ENCODE data around the gene IRF2BPL. TPM values are rescaled to one million over a fixed set of nuclear protein-coding genes. Genes with fewer than 3 reads are reported as not detected.

The IRF2BPL gene
- total RNA-seq, 1 experiment from 2014 or later, result 22.1 TPM

DNA sequence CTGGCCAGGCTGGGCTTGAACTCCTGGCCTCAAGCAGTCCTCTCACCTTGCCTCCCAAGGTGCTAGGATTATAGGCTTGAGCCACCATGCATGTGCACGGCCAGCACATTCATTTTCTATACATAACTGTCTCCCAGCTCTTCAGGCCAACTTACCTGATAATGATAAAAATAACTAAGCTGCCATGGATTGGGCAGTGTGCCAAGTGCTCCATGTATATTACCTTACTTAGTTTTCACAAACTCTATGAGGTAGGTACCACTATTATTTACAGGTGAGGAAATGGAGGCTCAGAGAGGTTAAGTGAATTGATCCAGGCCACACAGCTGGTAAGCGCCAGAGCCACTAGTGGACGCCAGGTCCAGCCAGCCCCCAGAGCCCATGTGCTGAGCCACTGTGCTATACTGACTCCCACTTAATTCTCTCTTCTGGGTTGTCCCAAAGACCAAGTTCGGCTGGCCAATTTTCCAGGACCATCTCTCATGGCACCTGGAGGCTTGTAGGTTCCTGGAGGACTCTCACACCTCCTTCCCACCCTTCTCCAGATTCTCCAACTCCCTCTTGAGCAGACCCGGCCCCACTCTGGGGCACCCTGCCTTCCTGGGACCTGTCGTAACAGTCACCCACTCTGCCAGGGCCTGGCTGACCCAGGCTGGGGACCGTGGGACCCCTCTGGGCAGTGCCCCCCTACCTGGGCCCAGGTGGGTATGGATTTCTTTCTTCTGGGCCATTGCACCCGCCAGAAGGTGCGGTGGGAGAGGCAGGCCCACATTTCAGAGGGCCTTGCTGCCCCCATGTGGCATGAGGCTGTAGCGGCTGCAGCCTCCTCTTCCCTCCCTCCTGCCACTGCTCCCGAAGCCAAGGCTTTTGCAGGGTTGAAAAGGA, 39.4 kb upstream of the IRF2BPL start:
- intact Hi-C loops (cut with micrococcal nuclease), result loop anchor here (1.0 kb wide), 4 partner anchors 41 to 155 kb away; no protein-coding TSS in a partner anchor
- Mint-ChIP-seq H3K4me1 (ENCODE audit: insufficient read depth, unreplicated experiment) (peaks cover 23% of the 10 kb centered on the region), H3K27me3 (ENCODE audit: insufficient read depth, unreplicated experiment) (no peaks in the 10 kb centered on the region), H3K27ac (ENCODE audit: low read depth, unreplicated experiment) (no peak overlapping the region), H3K9me3 (ENCODE audit: unreplicated experiment) (no peaks in the 10 kb centered on the region), H3K4me3 (ENCODE audit: unreplicated experiment) (no peak overlapping the region), H3K36me3 (ENCODE audit: insufficient read depth, unreplicated experiment) (no peaks in the 10 kb centered on the region)
- DNase-seq (ENCODE audit: unreplicated experiment), result peak; percentile 74
- TF ChIP-seq CTCF (IDR thresholded peaks at IDR 0.05; ENCODE audit: unreplicated experiment), result peak; percentile 87
- ChIA-PET CTCF (interaction anchor here (0.6 to 16.8 kb wide), 41 partner anchors 8 to 1440 kb away, joined by 3 to 523 read pairs (median 5); partner anchors contain the start of genes ANGEL1, CIPC and IRF2BPL), POLR2A (interaction anchor here (0.8 to 2.1 kb wide), 9 partner anchors 23 to 192 kb away, joined by 3 to 14 read pairs (median 6); partner anchors contain the start of gene IRF2BPL)
- BruUV-seq (replicated peaks), result no TSS peak

- no TSS peak for BruUV-seq (replicated peaks)
- H3K4me3 Mint-ChIP-seq (ENCODE audit: unreplicated experiment), result no peak overlapping the region
- CTCF ChIA-PET, result interaction anchor here (0.8 to 16.8 kb wide), 12 partner anchors 7 to 192 kb away, joined by 3 to 523 read pairs (median 64); partner anchors contain the start of genes CIPC and IRF2BPL
Observed at GRCh38 chr14:77066578-77067172, 38.2 kb upstream of the IRF2BPL start.

DNA sequence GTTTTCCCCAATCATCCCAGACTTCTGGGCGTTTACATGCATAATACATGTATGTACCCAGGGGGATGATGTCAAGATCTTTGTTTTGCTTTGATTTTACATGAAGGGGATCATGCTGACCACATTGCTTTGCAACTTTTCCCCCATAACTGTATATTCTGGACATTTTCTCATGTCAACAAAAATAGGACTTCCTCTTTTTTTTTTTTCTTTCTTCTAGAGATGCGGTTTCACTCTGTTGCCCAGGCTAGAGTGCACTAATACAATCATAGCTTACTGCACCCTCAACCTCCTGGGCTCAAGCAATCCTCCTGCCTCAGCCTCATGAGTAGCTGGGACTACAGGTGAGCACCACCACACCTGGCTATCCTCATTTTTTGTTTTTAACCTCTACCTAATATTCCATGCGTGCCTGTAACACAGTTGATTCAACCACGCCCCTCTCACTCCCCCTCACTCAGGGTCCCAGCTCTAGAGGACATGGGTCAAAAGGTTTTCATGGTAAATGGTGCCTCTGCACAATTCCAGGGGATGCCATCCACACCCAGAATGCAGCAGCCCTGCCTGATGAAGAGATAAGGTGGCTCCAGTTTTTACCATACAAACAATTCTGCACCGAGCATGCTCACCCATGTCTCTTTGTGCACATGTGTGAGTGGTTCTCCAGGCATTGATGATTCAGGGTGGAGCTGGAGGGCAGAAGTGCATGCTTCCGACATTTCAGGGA, 37.5 kb upstream of the IRF2BPL start:
- Mint-ChIP-seq H3K4me1 (ENCODE audit: insufficient read depth, unreplicated experiment) (peaks cover 12% of the 10 kb centered on the region), H3K9me3 (ENCODE audit: unreplicated experiment) (no peaks in the 10 kb centered on the region), H3K36me3 (ENCODE audit: insufficient read depth, unreplicated experiment) (no peaks in the 10 kb centered on the region), H3K27me3 (ENCODE audit: insufficient read depth, unreplicated experiment) (no peaks in the 10 kb centered on the region), H3K27ac (ENCODE audit: low read depth, unreplicated experiment) (no peak overlapping the region), H3K4me3 (ENCODE audit: unreplicated experiment) (no peak overlapping the region)
- ChIA-PET POLR2A (interaction anchor here (1.0 kb wide), 1 partner anchor 164 kb away, joined by 4 read pairs; no protein-coding TSS in a partner anchor), CTCF (interaction anchor here (0.7 to 16.8 kb wide), 5 partner anchors 37 to 191 kb away, joined by 3 to 496 read pairs (median 6); no protein-coding TSS in a partner anchor)
- BruUV-seq (replicated peaks), result no TSS peak
- no peak for TF ChIP-seq CTCF (IDR thresholded peaks at IDR 0.05; ENCODE audit: unreplicated experiment)
- no peak for DNase-seq (ENCODE audit: unreplicated experiment)
- intact Hi-C loops (cut with micrococcal nuclease), result no loop called here

More at GRCh38 chr14:77066578-77067172, 38.2 kb upstream of the IRF2BPL start:
- no peak for TF ChIP-seq CTCF (IDR thresholded peaks at IDR 0.05; ENCODE audit: unreplicated experiment)
- no peaks in the 10 kb centered on the region for H3K36me3 Mint-ChIP-seq (ENCODE audit: insufficient read depth, unreplicated experiment)
- H3K27ac Mint-ChIP-seq (ENCODE audit: low read depth, unreplicated experiment), result no peak overlapping the region
- intact Hi-C loops (cut with micrococcal nuclease), result no loop called here
- no peaks in the 10 kb centered on the region for H3K9me3 Mint-ChIP-seq (ENCODE audit: unreplicated experiment)
- POLR2A ChIA-PET, result interaction anchor here (1.0 to 2.1 kb wide), 3 partner anchors 148 to 165 kb away, joined by 4 to 14 read pairs (median 9); no protein-coding TSS in a partner anchor
- peaks cover 15% of the 10 kb centered on the region for H3K4me1 Mint-ChIP-seq (ENCODE audit: insufficient read depth, unreplicated experiment)
- no peaks in the 10 kb centered on the region for H3K27me3 Mint-ChIP-seq (ENCODE audit: insufficient read depth, unreplicated experiment)
- no peak for DNase-seq (ENCODE audit: unreplicated experiment)
